NCI-H2107 treated with DMSO at 0.1 percent for 48 hours (cell line): ENCODE results near the gene PIP4K2A.

ENCODE experiments used
- DNase-seq: peaks from one replicate; lab custom pipeline; 2025; ENCODE audit not compliant: unreplicated experiment; lab: John Stamatoyannopoulos, UW

The PIP4K2A gene

DNA sequence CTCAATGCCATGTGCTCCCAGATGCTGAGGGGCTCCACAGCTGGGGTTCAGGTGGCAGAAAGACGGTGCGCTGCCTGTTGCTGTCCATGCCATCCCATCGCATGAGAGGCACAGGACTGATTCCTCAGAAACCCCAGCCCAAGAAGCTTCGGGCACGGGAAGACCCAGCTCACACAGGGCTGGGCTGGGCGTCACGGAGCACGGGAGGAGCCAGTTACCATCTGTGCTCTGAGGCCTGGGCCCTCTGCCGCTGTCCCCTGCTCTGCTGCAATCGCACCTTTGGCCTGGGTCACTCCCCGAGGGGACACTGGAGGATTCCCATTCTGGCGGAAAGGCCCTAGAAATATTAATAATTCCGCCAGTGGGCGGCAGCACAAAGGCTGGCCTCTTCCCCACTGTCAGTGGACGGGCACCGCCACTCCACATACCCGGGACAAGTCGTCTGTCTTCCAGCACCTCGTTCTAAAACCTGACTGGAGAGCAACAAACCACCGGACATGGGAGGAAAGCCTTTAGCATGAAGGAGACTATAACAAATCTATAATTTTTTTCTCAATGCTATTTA is 92.1 kb downstream of the PIP4K2A start:
- DNase-seq, result no peak

DNA sequence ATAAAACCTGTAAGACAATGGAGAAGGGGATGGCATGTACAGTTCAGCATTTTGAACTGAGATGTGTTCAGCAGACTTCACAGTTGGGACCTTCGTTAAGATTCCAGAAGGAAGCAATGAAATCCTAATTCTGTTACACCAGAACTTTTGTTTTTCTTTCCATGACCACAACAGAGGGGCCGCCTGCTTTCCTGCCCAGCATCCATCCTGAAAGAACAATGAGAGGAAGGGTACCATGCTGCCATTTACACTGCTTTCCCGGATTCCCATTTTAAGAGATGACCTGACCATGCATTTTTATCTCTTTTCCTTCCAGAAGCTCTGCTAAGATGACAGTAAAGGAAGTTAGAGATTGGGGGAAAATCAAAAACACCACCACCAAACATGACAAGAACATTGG is 92.7 kb downstream of the PIP4K2A start:
- DNase-seq, result no peak

DNA sequence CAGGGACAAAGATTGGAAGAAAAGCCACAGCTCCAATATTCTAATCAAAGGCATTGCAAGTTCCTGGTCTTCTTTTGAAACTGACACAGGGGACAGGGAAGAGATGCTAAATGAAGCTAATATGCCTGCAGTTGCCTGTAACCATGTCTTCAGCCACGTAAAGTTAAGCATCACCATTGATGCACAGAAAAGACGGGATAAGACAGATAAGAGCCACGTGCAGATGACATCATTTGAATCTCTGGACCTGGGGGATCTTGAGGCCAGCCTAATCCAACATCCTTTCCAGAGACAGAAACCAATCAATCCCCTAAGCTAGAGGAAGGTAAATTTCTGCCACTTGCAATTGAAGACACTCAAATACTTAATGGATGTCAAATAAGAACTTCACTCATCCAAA is 93.4 kb downstream of the PIP4K2A start:
- no peak for DNase-seq

DNA sequence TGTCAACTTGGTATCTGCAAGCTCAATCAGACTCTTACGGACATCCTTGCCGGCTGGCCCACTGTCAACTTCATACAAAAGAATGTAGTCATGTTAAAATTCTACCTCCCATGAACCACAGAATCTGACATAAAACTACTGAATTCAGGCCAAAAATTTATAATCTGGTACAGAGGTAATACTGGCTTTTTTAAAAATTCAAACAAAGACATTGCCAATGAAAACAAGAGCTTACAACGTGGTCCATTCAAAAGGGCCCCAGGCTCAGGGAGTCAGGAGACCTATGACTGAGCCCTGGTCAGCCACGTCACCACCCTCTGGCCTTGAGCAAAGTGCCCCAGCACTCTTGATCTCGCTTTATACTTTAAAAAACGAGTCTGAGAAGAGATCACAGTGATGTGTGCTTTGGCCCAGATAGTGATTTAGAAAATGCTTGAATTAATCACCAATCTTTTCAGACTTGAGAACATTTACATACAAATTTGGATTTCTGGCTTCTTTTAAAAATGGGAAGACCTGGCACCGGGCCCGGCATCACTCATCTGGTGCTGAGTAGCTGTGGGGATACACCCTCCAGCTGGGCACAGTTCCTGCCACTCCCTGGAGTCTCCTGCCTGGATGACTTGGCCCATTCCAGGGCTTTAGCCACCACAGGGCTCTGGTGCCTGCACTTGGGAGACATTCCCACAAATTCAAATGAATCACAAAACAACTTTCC is 94.1 kb downstream of the PIP4K2A start:
- no peak for DNase-seq

GRCh38 chr10:22619101-22619500 is 95.3 kb downstream of the PIP4K2A start:
- no peak for DNase-seq

DNA sequence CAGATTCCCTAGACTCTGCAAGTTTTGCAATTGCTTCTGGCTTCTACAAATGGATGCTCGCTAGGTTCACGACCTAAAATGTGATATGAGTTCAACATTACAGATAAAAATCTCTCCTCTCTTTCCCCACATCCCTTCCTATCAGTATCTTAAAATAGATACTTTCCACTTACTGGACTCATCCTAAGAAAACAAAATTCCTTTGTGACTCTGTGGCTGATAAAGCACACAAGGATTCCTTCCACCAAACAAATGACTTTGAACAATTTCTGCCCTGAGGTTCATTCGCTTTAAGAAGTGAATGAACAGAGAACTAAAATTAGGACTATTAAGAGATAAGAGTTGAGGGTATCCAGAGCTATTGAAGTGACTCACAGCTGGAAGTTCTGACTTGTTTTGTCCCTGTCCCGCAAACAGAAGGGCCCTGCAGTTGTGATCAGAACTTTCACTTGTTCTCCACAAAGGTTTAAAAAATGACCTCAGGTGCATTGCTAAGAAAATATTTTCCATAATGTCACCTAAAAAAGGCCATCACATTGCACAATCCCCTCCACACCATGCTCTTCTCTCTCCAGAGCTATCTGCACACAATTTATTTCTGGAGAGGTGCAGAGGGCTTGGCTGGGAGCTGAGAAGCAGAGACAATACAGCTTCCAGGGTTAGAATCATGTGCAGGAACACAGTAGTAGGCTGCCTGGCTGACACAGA is 96.1 kb downstream of the PIP4K2A start:
- no peak for DNase-seq

DNA sequence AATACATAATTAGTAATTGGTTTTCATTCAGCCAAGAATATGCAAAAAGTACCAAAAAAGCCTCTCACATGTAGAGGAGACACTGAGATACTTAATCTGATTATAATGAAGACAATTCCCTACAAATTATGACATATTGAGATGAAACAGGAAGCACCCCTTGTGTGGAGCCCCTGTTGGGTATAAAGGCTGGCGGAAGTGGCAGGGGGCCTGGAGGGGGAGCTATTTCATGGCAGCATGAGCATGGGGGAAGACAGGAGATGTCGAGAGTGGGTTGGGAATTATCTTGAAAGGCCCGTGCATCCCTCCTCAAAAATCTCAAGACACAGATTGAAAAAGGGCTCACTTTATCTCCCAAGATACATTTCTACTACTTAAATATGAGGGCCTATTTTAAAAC is 96.9 kb downstream of the PIP4K2A start:
- no peak for DNase-seq

DNA sequence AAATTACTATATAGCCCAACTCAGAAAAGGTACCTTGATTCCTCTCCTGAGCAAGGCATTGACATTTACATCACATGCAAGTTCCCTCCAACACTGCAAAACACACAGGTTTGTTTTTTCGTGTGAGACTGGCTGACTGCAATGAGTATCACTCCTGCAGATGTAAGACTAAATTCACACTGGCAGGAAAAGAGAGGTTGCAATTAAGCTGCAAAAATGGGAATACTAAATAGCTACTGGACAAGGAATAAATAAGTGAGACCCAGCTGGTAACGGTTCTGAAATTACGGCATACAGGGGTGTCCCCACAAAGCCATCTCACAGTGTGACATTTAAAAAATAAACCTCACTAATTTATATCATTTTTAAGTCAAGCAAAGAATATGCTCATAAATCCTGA is 97.3 kb downstream of the PIP4K2A start:
- no peak for DNase-seq

DNA sequence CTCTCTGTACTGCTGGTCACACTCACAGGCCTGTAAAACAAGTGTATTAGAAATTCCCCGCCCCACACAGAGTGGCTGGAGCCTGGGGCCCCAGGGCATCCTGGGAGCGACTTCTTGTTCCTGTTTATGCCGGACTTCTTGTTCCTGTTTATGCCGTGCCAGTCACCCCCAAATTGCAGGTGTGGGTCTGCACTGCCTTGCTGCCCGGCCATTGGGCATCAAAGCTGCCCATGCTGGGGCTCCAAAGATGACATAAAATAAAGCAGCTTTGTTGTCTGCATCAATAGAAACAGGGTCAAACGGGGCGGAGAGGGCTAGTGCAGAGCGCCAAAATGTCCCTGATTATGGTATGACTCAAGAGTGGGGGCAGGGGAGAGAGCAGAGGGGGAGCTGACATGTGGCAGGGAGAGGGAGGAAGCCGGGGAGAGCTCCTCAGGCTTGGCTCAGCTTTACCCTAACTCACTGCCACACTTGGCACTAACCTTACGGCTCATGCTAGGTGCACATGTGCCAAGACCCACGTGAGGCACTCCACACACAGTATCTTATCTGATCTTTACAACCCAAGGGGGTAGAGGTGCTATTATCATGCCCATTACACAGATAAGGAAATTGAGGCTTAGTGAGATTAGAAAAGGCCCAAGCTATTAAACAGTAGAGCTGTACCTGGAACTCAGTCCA is 98.4 kb downstream of the PIP4K2A start:
- DNase-seq, result no peak

DNA sequence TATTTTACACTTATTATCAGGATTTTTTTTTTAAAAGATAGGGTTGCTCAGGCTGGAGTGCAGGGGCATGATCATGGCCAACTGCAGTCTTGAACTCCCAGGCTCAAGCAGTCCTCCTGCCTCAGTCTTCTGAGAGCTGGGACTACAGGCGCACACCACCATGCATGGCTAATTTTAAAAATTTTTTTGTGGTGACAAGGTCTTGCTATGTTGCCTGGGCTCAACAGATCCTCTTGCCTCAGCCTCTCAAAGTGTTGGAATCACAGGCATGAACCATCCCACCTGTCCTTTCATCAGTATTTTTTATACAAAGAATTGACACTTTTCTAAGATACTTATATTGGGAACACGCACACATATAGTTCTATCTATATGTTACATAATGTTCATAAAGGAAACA is 99.3 kb downstream of the PIP4K2A start:
- no peak for DNase-seq

DNA sequence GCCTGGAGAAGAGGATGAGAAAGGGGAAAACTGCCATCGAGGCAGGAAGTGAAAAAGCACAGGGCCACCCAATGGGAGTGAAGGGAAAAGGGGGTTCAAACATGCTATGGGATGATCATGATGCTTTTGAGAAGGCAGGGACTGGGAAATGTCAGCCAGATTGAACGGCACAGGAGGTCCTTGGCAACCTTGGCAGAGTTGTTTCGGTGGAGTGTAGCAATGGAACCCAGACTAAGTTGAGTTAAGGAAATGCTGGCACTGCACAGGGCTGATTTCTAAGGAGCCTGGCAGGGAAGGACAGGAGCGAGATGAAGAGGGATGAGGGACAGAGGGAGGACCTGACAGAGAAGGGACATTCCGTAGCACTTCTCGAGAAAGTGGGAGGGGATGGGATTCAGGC is 101.4 kb downstream of the PIP4K2A start:
- DNase-seq, result no peak

GRCh38 chr10:22612318-22612717 is 102.1 kb downstream of the PIP4K2A start:
- no peak for DNase-seq

GRCh38 chr10:22611425-22612115 is 102.8 kb downstream of the PIP4K2A start:
- DNase-seq, result no peak

GRCh38 chr10:22610610-22611009 is 103.8 kb downstream of the PIP4K2A start:
- no peak for DNase-seq

- no peak for DNase-seq
These were observed 104.5 kb downstream of the PIP4K2A start for GRCh38 chr10:22609719-22610465.

- DNase-seq, result no peak
These were observed 105.1 kb downstream of the PIP4K2A start for GRCh38 chr10:22609251-22609650.

GRCh38 chr10:22607261-22607660 is 107.1 kb downstream of the PIP4K2A start:
- no peak for DNase-seq

- no peak for DNase-seq
These were observed 108.2 kb downstream of the PIP4K2A start for GRCh38 chr10:22606164-22606614.

GRCh38 chr10:22605168-22605567 is 109.2 kb downstream of the PIP4K2A start:
- no peak for DNase-seq

- DNase-seq, result no peak
These were observed 109.8 kb downstream of the PIP4K2A start for GRCh38 chr10:22604344-22605126.
